HCT116 (cell line): ENCODE results near the gene CHRNG. TPM values are rescaled to one million over a fixed set of nuclear protein-coding genes. Genes with fewer than 3 reads are reported as not detected.

Experiments used
- ATAC-seq: fragments of 200-7000 bp; cut with Tn5 transposase; 2 replicates; pipeline ENCODE4 v1.9.1; 2020; ENCODE audit warnings: mild to moderate bottlenecking, moderate library complexity
- BruUV-seq: library from RNA; stranded (reverse); fragments of 400-500 nt; replicated peaks from 2 replicates; lab custom pipeline; 2021; lab: Mats Ljungman, UMichigan
- CTCF ChIA-PET: fragments of 300-600 bp; sonication (Branson Sonifier 250); formaldehyde crosslinking; loops from one replicate; lab custom pipeline; 2021; ENCODE audit warnings: antibody characterized with exemption; lab: Charles Lee
- POLR2A ChIA-PET: fragments of 300-600, 350-600 bp; sonication (Branson Sonifier 250); formaldehyde crosslinking; loops from one replicate; lab custom pipeline; 2021; ENCODE audit warnings: antibody characterized with exemption; lab: Charles Lee
- RAD21 ChIA-PET, 2 experiments: fragments of 300-600 bp; sonication (Branson Sonifier 250); formaldehyde crosslinking; loops; one replicate each; lab custom pipeline; 2023; ENCODE audit warnings: low total read pairs in 2 of 2; ENCODE audit not compliant: uncharacterized antibody in 2 of 2, unreplicated experiment in 2 of 2, low non-redundant PET in 1 of 2; lab: Charles Lee
- DNase-seq: peaks from one replicate; pipeline ENCODE4 v3.0.0-alpha.2; 2010; ENCODE audit warnings: low read depth, low spot score
- H2AFZ ChIP-seq: fragments of 200-600 bp; shearing (Covaris generic), sonication (generic); 2 replicates; pipeline ENCODE4 v1.6.1; 2017; ENCODE audit warnings: low read depth, mixed run types, mixed read lengths, antibody characterized with exemption, low read length; ENCODE audit not compliant: poor library complexity, severe bottlenecking
- H3K27ac ChIP-seq: 2 replicates; pipeline ENCODE4 v1.5.1; 2012; ENCODE audit warnings: low read depth, low read length
- H3K27me3 ChIP-seq: fragments of 200-600 bp; sonication (generic); 2 replicates; pipeline ENCODE4 v1.6.1; 2016; ENCODE audit warnings: mixed run types, low read length, mixed read lengths; ENCODE audit not compliant: insufficient read depth
- H3K36me3 ChIP-seq, 2 experiments: fragments of 200-500 bp in 1 of 2; fragments of 200-600 bp in 1 of 2; sonication (Bioruptor generic) in 1 of 2; sonication (generic) in 1 of 2; 2 replicates each; pipeline versions ENCODE4 v1.5.1 to v1.6.1; 2014 to 2016; ENCODE audit warnings: low read length in 2 of 2, inconsistent platforms in 1 of 2, mixed read lengths in 1 of 2, mixed run types in 1 of 2; ENCODE audit not compliant: insufficient read depth in 2 of 2, control insufficient read depth in 1 of 2
- H3K4me1 ChIP-seq, 2 experiments: fragments of 200-600 bp in 1 of 2; sonication (generic) in 1 of 2; 2 replicates each; pipeline versions ENCODE4 v1.5.1 to v1.6.1; 2012 to 2017; ENCODE audit warnings: low read length in 2 of 2, inconsistent platforms in 1 of 2, mild to moderate bottlenecking in 1 of 2, mixed read lengths in 1 of 2, mixed run types in 1 of 2, moderate library complexity in 1 of 2; ENCODE audit not compliant: insufficient read depth in 2 of 2, control insufficient read depth in 1 of 2
- H3K4me2 ChIP-seq: fragments of 200-600 bp; sonication (generic); 2 replicates; pipeline ENCODE4 v1.6.1; 2017; ENCODE audit warnings: mixed run types, low read length, mixed read lengths
- H3K4me3 ChIP-seq, 2 experiments: fragments of 200-600 bp in 1 of 2; sonication (generic) in 1 of 2; replicated peaks in 1 of 2; 2 replicates each; pipeline ENCODE4 v1.5.1; 2011 to 2016; ENCODE audit warnings: low read length in 2 of 2, control low read depth in 1 of 2, low read depth in 1 of 2, mild to moderate bottlenecking in 1 of 2, mixed read lengths in 1 of 2, mixed run types in 1 of 2
- H3K79me2 ChIP-seq: fragments of 200-600 bp; sonication (generic); 2 replicates; pipeline ENCODE4 v1.6.1; 2017; ENCODE audit warnings: mild to moderate bottlenecking, mixed run types, low read length, moderate library complexity, mixed read lengths; ENCODE audit not compliant: insufficient read depth
- H3K9ac ChIP-seq: fragments of 200-600 bp; sonication (generic); 2 replicates; pipeline ENCODE4 v1.6.1; 2016; ENCODE audit warnings: low read length, mixed read lengths
- H3K9me2 ChIP-seq: fragments of 200-600 bp; sonication (generic), shearing (Covaris generic); 2 replicates; pipeline ENCODE4 v1.6.1; 2017; ENCODE audit warnings: mixed run types, mild to moderate bottlenecking, moderate library complexity; ENCODE audit not compliant: insufficient read depth
- H3K9me3 ChIP-seq, 2 experiments: fragments of 200-500 bp in 1 of 2; fragments of 200-600 bp in 1 of 2; sonication (Bioruptor generic) in 1 of 2; sonication (generic) in 1 of 2; 2 replicates each; pipeline ENCODE4 v1.6.1; 2014 to 2017; ENCODE audit warnings: low read length in 2 of 2, mixed read lengths in 2 of 2, inconsistent platforms in 1 of 2, low read depth in 1 of 2, mild to moderate bottlenecking in 1 of 2, mixed run types in 1 of 2, moderate library complexity in 1 of 2; ENCODE audit not compliant: control insufficient read depth in 1 of 2, insufficient read depth in 1 of 2
- H4K20me1 ChIP-seq: fragments of 200-600 bp; sonication (generic), shearing (Covaris generic); 2 replicates; pipeline ENCODE4 v1.6.1; 2017; ENCODE audit warnings: mixed run types, mild to moderate bottlenecking, moderate library complexity; ENCODE audit not compliant: insufficient read depth
- CBX3 ChIP-seq: IDR thresholded peaks from 2 replicates; pipeline ENCODE4 v1.6.1; 2012; ENCODE audit warnings: low read depth
- CEBPB ChIP-seq: IDR thresholded peaks from 2 replicates; pipeline ENCODE4 v1.6.1; 2012; ENCODE audit warnings: low read depth
- ELF1 ChIP-seq: IDR thresholded peaks from 2 replicates; pipeline ENCODE4 v1.6.1; 2012; ENCODE audit warnings: low read depth, borderline replicate concordance
- EZH2 ChIP-seq: fragments of 200-600 bp; sonication (generic); IDR thresholded peaks from 2 replicates; pipeline ENCODE4 v1.6.1; 2017; ENCODE audit warnings: antibody characterized with exemption, mixed run types
- FOSL1 ChIP-seq: IDR thresholded peaks from 2 replicates; pipeline ENCODE4 v1.6.1; 2012; ENCODE audit warnings: low read depth
- JUND ChIP-seq: IDR thresholded peaks from 2 replicates; pipeline ENCODE4 v1.6.1; 2012
- POLR2A ChIP-seq: IDR thresholded peaks from 2 replicates; pipeline ENCODE4 v1.7.0; 2011; ENCODE audit warnings: borderline replicate concordance; ENCODE audit not compliant: insufficient read depth, insufficient read length; ENCODE audit errors: extremely low read depth
- POLR2AphosphoS5 ChIP-seq: IDR thresholded peaks from 2 replicates; pipeline ENCODE4 v1.6.1; 2011; ENCODE audit warnings: mild to moderate bottlenecking, low read depth, low read length, moderate library complexity
- SIN3A ChIP-seq: IDR thresholded peaks from 2 replicates; pipeline ENCODE4 v1.6.1; 2012; ENCODE audit warnings: low read depth
- SP1 ChIP-seq: IDR thresholded peaks from 2 replicates; pipeline ENCODE4 v1.6.1; 2012; ENCODE audit warnings: low read depth
- SRF ChIP-seq: IDR thresholded peaks from 2 replicates; pipeline ENCODE4 v1.6.1; 2012; ENCODE audit warnings: low read depth
- TCF7L2 ChIP-seq: IDR thresholded peaks from 2 replicates; pipeline ENCODE4 v1.7.0; 2011; ENCODE audit warnings: borderline replicate concordance, inconsistent platforms; ENCODE audit not compliant: insufficient read depth, insufficient read length; ENCODE audit errors: extremely low read depth
- YY1 ChIP-seq: IDR thresholded peaks from 2 replicates; pipeline ENCODE4 v1.6.1; 2011; ENCODE audit warnings: low read length, low read depth, moderate library complexity, mild to moderate bottlenecking; ENCODE audit not compliant: insufficient replicate concordance; ENCODE audit errors: extremely low read depth
- ZNF274 ChIP-seq: fragments of 200-500 bp; sonication (Bioruptor generic); IDR thresholded peaks from 2 replicates; pipeline ENCODE4 v1.6.1; 2014; ENCODE audit warnings: mild to moderate bottlenecking, low read depth, low read length, inconsistent platforms
- intact Hi-C: fragments of 100-400 bp; cut with micrococcal nuclease; formaldehyde crosslinking; loops from 2 replicates; pipeline ENCODE4 v1.10.0; 2022
- total RNA-seq: library from RNA; stranded (reverse); gene quantifications from one replicate; pipeline ENCODE4 v1.2.1, GENCODE V29; 2021; ENCODE audit not compliant: unreplicated experiment
- TF ChIP-seq, protein P1 (sequence below): IDR thresholded peaks from 2 replicates; pipeline ENCODE4 v1.6.1; 2012
- TF ChIP-seq, protein P2 (sequence below): IDR thresholded peaks from 2 replicates; pipeline ENCODE4 v1.6.1; 2012; ENCODE audit warnings: low read depth
- TF ChIP-seq, protein P3 (sequence below): IDR thresholded peaks from 2 replicates; pipeline ENCODE4 v1.6.1; 2012
- TF ChIP-seq, protein P4 (sequence below), 3 experiments: fragments of 200-600 bp in 1 of 3; sonication (generic) in 1 of 3; IDR thresholded peaks in 2 of 3; conservative IDR thresholded peaks in 1 of 3; 2 replicates each; pipeline ENCODE4 v1.5.1; 2012 to 2017; ENCODE audit warnings: low read depth in 2 of 3, low read length in 2 of 3, antibody characterized with exemption in 1 of 3, borderline replicate concordance in 1 of 3, control low read depth in 1 of 3, mild to moderate bottlenecking in 1 of 3, mixed read lengths in 1 of 3, mixed run types in 1 of 3, moderate library complexity in 1 of 3; ENCODE audit not compliant: insufficient read depth in 1 of 3

CHRNG gene
- total RNA-seq, 1 experiment from 2014 or later: not detected

DNA sequence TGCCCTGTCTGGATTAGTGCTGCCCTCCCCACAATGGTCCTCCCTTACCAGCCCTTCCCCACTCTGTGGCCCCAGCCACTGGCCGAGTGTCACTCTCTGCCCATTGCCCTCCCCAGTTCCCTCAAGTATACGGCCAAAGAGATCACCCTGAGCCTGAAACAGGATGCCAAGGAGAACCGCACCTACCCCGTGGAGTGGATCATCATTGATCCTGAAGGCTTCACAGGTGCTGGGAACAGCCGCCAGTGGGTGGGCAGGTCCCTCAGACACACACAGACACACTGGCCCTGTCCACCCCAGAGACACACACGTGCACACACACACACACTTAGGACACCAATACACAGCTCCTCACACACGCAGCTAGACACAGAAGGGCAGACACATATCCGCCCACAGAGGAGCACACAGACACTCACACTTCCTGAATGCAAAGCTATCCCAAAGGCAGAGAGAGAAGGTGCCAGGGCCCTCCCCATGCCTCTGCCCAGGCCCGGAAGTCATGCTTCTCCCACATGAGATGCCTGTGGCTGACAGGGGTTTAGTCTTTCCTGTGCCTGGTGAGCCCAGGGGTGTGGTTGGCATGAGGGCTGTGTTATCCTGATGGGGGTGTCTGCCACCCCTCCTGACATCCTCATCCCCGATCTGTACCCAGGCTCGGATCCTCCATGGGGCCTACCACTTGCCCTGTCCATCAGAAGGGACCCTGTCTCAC lies 10.6 kb upstream of the CHRNG start:
- CTCF ChIA-PET: no interaction called here
- Histone ChIP-seq H3K36me3 (no peaks in the 10 kb centered on the region), H3K4me3 (no peak overlapping the region), H3K79me2 (no peaks in the 10 kb centered on the region), H3K27ac (no peak overlapping the region), H3K4me1 (peaks cover 0 to 6% of the 10 kb centered on the region in 2 experiments; a peak in 1 of 4 replicates), H3K27me3 (no peaks in the 10 kb centered on the region), H4K20me1 (no peaks in the 10 kb centered on the region), H3K9ac (no peak overlapping the region), H3K9me2 (no peaks in the 10 kb centered on the region), H3K4me2 (no peak overlapping the region), H2AFZ (no peak overlapping the region), H3K9me3 (no peaks in the 10 kb centered on the region)
- intact Hi-C loops: loop anchor here (10.0 kb wide), 1 partner anchor 184 kb away; no protein-coding TSS in a partner anchor
- DNase-seq (no peak), ATAC-seq (no peak)
- BruUV-seq: no TSS peak
- RAD21 ChIA-PET: no interaction called here
- POLR2A ChIA-PET: no interaction called here
- TF ChIP-seq CEBPB: no peak
- no peak for TF ChIP-seq YY1
- no peak for TF ChIP-seq SP1
- no peak for TF ChIP-seq SIN3A
- no peak for TF ChIP-seq TCF7L2
- TF ChIP-seq, protein P1, sequence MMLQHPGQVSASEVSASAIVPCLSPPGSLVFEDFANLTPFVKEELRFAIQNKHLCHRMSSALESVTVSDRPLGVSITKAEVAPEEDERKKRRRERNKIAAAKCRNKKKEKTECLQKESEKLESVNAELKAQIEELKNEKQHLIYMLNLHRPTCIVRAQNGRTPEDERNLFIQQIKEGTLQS: no peak
- TF ChIP-seq POLR2AphosphoS5: no peak
- no peak for TF ChIP-seq JUND
- no peak for TF ChIP-seq CBX3
- TF ChIP-seq SRF: no peak
- no peak for TF ChIP-seq POLR2A
- TF ChIP-seq ELF1: no peak
- TF ChIP-seq ZNF274: no peak
- TF ChIP-seq, protein P2, sequence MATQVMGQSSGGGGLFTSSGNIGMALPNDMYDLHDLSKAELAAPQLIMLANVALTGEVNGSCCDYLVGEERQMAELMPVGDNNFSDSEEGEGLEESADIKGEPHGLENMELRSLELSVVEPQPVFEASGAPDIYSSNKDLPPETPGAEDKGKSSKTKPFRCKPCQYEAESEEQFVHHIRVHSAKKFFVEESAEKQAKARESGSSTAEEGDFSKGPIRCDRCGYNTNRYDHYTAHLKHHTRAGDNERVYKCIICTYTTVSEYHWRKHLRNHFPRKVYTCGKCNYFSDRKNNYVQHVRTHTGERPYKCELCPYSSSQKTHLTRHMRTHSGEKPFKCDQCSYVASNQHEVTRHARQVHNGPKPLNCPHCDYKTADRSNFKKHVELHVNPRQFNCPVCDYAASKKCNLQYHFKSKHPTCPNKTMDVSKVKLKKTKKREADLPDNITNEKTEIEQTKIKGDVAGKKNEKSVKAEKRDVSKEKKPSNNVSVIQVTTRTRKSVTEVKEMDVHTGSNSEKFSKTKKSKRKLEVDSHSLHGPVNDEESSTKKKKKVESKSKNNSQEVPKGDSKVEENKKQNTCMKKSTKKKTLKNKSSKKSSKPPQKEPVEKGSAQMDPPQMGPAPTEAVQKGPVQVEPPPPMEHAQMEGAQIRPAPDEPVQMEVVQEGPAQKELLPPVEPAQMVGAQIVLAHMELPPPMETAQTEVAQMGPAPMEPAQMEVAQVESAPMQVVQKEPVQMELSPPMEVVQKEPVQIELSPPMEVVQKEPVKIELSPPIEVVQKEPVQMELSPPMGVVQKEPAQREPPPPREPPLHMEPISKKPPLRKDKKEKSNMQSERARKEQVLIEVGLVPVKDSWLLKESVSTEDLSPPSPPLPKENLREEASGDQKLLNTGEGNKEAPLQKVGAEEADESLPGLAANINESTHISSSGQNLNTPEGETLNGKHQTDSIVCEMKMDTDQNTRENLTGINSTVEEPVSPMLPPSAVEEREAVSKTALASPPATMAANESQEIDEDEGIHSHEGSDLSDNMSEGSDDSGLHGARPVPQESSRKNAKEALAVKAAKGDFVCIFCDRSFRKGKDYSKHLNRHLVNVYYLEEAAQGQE: no peak
- no peak for TF ChIP-seq FOSL1
- TF ChIP-seq, protein P3, sequence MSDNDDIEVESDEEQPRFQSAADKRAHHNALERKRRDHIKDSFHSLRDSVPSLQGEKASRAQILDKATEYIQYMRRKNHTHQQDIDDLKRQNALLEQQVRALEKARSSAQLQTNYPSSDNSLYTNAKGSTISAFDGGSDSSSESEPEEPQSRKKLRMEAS: no peak
- TF ChIP-seq, protein P4, sequence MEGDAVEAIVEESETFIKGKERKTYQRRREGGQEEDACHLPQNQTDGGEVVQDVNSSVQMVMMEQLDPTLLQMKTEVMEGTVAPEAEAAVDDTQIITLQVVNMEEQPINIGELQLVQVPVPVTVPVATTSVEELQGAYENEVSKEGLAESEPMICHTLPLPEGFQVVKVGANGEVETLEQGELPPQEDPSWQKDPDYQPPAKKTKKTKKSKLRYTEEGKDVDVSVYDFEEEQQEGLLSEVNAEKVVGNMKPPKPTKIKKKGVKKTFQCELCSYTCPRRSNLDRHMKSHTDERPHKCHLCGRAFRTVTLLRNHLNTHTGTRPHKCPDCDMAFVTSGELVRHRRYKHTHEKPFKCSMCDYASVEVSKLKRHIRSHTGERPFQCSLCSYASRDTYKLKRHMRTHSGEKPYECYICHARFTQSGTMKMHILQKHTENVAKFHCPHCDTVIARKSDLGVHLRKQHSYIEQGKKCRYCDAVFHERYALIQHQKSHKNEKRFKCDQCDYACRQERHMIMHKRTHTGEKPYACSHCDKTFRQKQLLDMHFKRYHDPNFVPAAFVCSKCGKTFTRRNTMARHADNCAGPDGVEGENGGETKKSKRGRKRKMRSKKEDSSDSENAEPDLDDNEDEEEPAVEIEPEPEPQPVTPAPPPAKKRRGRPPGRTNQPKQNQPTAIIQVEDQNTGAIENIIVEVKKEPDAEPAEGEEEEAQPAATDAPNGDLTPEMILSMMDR (IDR thresholded peaks at IDR 0.05 in 2 of 3, conservative IDR thresholded peaks at IDR 0.05 in 1 of 3; ENCODE audit: borderline replicate concordance in 1 of 3, insufficient read depth in 1 of 3, low read depth in 2 of 3, low read length in 2 of 3): no peak
- no peak for TF ChIP-seq EZH2
